GM13976 (cell line): ENCODE results near the gene ZNF254.

Experiments used
- DNase-seq: peaks from one replicate; pipeline ENCODE4 v3.0.0; 2012; ENCODE audit warnings: low spot score
- CTCF ChIP-seq: IDR thresholded peaks from 2 replicates; pipeline ENCODE4 v1.5.1; 2012; ENCODE audit warnings: borderline replicate concordance, mild to moderate bottlenecking; ENCODE audit not compliant: insufficient read depth; ENCODE audit errors: extremely low read depth, missing control alignments, control extremely low read depth
- in situ Hi-C: fragments of 300-500 bp; cut with MboI; formaldehyde crosslinking; loops from one replicate; pipeline ENCODE4 v1.12.0; 2022; ENCODE audit warnings: low sequenced_read_pairs, mixed read lengths, inconsistent platforms; ENCODE audit not compliant: unreplicated experiment

ZNF254 gene

GRCh38 chr19:24140591-24140990 is 53.6 kb downstream of the ZNF254 start:
- in situ Hi-C loops: no loop called here
- DNase-seq: no peak
- TF ChIP-seq CTCF: no peak

GRCh38 chr19:24141612-24142011 is 54.6 kb downstream of the ZNF254 start:
- no peak for DNase-seq
- in situ Hi-C loops: no loop called here
- TF ChIP-seq CTCF: no peak

GRCh38 chr19:24142771-24143170 is 55.8 kb downstream of the ZNF254 start:
- DNase-seq: no peak
- in situ Hi-C loops: no loop called here
- TF ChIP-seq CTCF: no peak

GRCh38 chr19:24159707-24160106 is 72.7 kb downstream of the ZNF254 start:
- TF ChIP-seq CTCF: no peak
- no peak for DNase-seq
- in situ Hi-C loops: no loop called here

GRCh38 chr19:24166055-24166454 is 79.1 kb downstream of the ZNF254 start:
- TF ChIP-seq CTCF: no peak
- DNase-seq: no peak
- in situ Hi-C loops: no loop called here

- in situ Hi-C loops: no loop called here
- DNase-seq: no peak
- TF ChIP-seq CTCF: no peak
Observed at GRCh38 chr19:24173882-24174281, 86.9 kb downstream of the ZNF254 start.

GRCh38 chr19:24177686-24178085 is 90.7 kb downstream of the ZNF254 start:
- TF ChIP-seq CTCF: no peak
- in situ Hi-C loops: no loop called here
- DNase-seq: no peak
